Measurements from ENCODE around the gene PRG2.
A peak's percentile ranks its signal among the peaks of the same experiment; 100 is the strongest.
"Not testable (repeated sequence)": the region's sequence is repeated elsewhere in the genome, so short reads cannot be mapped to it uniquely, and the experiment has no call there.

The PRG2 gene

DNA sequence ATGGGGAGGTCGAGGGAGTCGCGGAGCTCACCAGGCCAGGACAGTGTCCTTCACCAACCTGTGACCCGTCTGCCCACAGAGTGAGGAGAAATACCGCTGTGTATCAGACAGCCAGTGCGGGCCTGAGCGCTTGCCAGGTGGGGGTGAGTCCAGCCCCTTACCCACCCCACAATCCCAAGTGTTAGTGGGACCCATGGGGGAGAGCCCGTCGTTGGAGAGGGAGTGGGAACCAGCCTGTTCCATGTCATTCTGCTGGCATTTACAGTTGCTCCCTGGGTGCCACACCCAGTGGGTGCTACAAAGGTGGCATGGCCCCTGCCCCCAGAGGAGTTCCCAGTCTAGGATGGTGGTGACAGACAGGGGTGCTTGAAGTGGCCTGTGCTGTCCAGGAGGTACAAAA is 43.1 kb downstream of the PRG2 start:
- DNase-seq (ENCODE audit: low spot score) = no peak

DNA sequence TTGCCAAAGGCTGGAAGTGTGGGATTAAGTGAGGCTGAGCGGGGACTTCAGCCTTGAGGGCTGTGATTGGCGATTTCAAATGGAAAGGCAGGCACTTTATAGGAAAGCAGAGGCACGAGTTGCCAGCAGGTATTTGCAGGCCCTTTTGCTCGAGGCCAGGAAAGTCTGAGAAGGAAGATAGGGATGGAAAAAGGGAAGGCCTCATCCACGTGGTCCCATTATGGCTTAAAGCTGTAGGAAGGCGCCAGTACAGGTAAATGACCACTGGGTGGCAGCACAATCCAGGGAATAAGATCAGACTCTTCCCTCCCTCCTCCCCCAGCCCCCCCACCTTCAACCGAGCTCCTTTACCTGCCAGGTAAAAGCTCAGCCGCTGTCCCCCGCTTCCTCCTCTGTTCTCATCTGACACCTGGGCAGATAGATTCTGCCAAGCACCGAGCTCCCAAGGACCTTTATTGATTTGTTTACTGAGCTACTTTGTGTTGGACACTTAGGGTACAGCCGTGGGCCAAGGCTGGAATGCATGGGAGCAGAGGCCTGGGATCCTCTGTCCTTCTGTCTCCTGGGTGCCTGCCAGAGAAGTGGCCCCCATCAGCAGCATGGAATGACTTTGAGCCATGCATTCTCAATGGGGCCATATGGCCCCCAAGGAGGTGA is 44.8 kb downstream of the PRG2 start:
- DNase-seq (ENCODE audit: low spot score) = peak; percentile 68

DNA sequence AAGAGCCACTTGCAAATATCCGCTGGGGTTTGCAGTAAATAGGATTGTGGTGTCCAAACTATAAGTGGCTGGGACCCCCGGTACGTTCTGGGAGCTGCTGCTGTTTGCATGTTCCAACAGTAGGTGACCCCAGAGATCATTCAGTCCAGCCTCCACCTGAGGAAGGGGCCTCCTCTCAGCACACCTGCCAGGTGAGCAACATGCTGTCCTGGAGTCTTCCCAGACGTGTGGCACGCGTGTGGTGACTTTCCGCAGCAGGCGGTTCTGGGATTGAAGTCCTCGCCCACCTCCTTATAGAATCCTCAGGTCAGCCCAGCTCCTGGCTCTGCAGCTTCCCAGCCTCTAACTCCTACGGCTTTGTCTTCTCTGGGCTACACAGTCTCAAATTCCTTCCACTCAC is 45.6 kb downstream of the PRG2 start:
- no peak for DNase-seq (ENCODE audit: low spot score)

DNA sequence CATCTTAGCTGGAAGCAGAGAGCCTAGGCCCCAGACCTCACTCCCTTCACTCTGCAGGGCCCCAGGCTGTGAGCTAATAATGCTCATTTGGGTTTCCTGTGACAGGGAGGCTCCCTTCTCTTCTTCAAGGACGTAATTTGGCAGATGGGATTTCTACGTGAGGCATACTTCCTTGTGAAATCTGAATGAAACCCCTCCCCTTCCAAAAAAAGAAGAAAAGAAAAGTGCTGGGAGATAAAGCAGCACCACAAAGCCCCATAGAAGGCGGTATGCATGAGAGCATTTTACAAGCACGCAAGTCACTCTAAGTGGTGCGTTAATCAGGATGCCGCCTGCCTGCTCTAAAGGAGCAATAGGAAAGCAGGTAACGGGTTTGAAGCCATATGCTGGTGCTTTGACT is 46.6 kb downstream of the PRG2 start:
- no peak for DNase-seq (ENCODE audit: low spot score)

DNA sequence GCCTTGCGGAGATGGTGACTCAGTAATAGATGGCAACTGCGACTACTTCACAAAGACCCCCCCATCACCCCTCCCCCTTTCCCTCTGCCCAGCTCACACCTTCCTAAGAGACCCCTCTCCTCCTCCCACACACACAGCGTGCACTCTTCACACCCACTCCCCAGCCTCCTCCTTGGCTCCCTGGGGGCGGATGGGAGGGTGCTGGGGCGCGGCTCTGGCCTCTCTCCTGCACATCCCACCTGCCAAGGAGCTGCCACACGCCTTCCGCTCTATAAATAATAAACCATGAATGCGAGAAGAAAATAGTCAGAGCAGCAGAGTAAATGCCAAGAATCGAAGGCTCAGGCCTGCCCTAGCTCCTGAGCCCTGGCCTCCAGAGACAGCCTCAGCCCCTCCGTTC is 47.7 kb downstream of the PRG2 start:
- no peak for DNase-seq (ENCODE audit: low spot score)

DNA sequence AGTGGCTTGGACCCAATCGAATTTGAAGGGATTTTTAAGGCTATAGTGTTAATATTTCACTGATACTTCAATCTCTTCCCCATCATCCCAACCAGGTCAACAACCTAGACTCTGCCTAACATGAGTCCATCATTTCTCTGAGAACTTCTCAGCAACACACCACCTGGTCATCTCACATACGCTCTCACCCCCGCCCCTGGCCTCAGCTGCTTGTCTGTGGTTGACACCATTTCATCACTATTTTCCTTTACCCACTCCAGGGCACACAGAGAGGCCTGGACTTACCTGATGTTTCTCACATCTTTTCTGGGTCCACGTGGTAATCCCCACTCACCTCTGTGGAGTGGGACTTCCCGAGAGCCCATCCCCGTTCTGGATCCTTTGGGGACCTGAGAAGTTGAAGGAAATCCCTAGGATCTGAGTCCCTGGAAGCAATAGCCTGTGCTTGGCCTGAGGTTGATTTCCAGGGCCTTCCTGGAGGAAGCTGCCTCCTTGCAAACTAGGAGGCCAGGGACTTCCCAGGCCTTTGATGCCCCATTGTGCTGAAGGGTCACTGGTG is 49.1 kb downstream of the PRG2 start:
- no peak for DNase-seq (ENCODE audit: low spot score)

DNA sequence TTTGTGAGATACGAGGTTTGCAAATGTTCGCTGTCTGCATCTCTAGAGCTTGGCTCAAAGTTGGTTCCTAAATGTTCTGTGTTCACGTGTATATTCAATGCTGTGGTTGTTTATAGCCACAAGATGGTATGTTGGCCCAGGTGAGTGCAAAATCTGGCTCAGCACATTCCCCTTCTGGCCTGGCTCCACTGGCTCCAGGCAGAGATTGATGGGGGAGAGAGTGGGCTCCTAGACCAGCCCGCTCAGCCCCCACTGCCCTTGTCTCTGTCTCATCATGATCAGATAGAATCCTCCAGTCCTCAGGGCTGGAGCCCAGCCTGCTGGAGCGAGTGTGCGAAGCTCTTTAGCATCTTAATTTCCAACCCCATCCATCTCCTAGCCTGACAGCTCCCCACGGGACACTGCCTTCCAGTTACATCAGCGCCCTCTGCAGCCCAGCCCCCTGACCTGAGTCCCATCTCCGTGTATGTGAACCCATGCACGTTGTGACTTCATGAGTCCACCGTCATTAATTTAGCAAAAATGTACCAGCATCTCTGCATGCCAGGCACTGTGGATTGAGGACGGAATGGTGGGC is 50.3 kb downstream of the PRG2 start:
- DNase-seq (ENCODE audit: low spot score) = peak; percentile 36

DNA sequence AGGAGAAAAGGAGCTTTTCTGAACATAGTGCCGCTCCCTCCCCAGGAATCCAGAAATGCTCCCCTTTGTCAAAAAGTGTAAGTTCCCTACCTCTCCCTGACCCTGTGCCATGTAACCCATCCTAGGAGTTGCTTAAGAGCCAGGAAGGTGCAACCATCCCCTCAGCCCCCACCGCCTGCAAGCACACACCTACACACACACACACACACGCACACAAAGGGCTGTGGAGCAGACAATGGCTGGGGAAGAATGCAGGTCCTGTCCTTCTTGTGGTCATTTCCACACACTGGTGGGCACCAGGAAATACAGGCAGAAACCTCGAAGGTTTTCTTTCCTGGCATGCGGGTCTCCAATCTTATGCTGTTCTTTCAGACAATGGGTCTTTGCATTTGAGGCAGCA is 51.1 kb downstream of the PRG2 start:
- no peak for DNase-seq (ENCODE audit: low spot score)

DNA sequence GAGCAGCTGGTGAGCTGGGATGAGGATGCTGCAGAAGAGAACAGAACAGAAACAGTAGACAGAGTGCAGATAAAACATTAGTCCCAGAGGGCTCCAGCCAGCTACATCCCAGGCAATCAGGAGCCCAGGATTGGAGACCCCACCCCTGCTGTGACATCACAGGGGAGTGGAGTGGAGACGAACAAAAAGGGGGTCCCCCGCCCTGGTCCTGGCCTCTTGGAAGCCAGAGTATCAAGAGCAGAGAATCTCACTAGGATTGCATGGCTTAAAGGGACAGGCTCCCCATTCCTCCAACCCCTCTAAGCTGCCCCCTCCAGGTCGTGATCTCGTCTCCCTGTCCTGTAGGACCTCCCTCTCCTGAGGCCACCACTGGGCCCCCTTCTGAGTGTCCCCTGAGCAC is 52.3 kb downstream of the PRG2 start, which contains the start of gene P2RX3:
Gene P2RX3, plus strand, starts transcription at position 211 of the 400 bp plus-strand sequence. CDS start 199 bp downstream, outside the sequence.
- no peak for DNase-seq (ENCODE audit: low spot score)

DNA sequence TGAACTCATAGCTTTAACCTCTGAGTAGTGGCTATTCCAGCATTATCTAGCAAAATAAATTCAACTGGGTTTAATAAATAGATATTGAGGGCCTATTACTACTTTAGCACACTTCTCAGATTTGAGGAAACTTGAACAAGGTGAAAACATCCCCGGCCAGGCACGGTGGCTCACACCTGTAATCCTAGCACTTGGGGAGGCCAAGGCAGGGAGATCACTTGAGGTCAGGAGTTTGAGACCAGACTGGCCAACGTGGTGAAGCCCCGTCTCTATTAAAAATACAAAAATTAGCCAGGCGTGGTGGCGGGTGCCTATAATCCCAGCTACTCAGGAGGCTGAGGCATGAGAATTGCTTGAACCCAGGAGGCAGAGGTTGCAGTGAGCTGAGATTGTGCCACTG is 53.6 kb downstream of the PRG2 start:
- DNase-seq (ENCODE audit: low spot score) = not testable (repeated sequence)

Data from kidney tubule cell (primary cell).